PC-9 (cell line): ENCODE measurements around the gene EPHB2.

Experiments
- CTCF ChIP-seq: fragments of 200-600 bp; sonication (generic); conservative IDR thresholded peaks from 2 replicates; pipeline ENCODE4 v1.6.1; 2017; ENCODE audit warnings: mixed run types, antibody characterized with exemption, mild to moderate bottlenecking, moderate library complexity
- EZH2 ChIP-seq: fragments of 200-600 bp; sonication (generic); IDR thresholded peaks from 2 replicates; pipeline ENCODE4 v1.8.0; 2017; ENCODE audit warnings: antibody characterized with exemption, low read depth

DNA sequence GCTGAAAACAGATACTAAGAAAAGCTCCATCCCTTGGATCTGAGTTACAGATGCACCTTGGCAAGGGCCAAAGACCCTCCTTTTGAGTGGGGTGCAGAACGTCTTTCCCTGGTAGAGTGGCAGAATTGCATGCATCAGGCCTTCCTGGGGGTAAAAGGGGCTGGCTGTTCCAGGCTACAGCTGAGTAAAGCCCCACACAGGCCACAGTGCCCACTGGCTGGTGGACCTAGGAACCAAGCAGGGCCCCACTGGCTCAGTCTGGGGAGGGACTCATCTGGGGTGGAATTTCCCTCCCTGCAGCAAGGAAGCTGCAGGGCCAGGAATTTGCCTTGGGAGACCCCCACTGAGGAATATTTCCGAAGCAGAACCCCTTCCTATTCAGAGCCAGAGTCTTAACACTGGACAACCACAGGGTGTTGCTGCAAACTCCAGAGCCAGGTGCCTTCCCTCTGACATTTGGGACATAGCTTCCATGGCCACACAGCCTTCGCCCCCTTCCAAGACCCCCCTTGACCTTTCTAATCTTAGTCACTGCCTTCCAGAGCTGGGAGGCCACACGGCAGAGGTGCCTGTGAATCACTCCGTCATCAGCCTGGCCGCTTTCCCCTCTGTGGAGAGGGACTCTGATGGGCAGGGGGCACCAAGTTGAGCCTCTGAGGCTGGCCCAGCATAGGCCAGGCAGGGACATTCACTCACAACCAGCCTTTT is 209.5 kb downstream of the EPHB2 start:
- TF ChIP-seq CTCF, result no peak
- TF ChIP-seq EZH2, result no peak
